Ovary (tissue), 3 donors: Measurements from ENCODE around the gene HK1.

Experiments
- POLR2A ChIP-seq: fragments of 450-650 bp; IDR thresholded peaks from one replicate; pipeline ENCODE4 v1.6.1; 2017; ENCODE audit warnings: antibody characterized with exemption, mild to moderate bottlenecking, moderate library complexity
- TF ChIP-seq, protein P1 (sequence below), 3 donors: fragments of 450-650 bp in 2 of 3; fragments of 200-600 bp in 1 of 3; IDR thresholded peaks; one replicate each; pipeline versions ENCODE4 v1.5.1 to v1.8.0; 2016 to 2022; ENCODE audit warnings: antibody characterized with exemption in 3 of 3, mild to moderate bottlenecking in 1 of 3
- donor health status: DM: no; HTN: no; CAD: no.

DNA sequence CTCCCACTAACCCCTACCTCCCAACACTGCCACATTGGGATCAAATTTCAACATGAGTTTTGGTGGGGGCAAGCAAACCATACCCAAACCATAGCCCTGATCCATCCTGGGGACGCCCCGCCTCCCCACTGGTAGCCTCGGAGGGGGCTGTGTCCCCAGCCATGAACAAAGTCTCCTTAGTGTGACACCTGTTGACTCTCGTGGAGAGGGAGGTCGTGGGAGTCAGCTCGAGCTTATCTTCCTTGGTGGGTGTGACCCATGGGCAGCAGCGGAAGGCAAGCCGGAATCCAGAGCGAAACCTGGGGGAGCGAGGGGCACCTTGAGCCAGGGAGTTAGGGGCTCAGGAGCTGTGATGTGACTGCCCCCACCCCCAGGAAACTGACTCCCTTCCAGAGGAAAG is 126.5 kb downstream of the HK1 start:
- TF ChIP-seq, protein P1, sequence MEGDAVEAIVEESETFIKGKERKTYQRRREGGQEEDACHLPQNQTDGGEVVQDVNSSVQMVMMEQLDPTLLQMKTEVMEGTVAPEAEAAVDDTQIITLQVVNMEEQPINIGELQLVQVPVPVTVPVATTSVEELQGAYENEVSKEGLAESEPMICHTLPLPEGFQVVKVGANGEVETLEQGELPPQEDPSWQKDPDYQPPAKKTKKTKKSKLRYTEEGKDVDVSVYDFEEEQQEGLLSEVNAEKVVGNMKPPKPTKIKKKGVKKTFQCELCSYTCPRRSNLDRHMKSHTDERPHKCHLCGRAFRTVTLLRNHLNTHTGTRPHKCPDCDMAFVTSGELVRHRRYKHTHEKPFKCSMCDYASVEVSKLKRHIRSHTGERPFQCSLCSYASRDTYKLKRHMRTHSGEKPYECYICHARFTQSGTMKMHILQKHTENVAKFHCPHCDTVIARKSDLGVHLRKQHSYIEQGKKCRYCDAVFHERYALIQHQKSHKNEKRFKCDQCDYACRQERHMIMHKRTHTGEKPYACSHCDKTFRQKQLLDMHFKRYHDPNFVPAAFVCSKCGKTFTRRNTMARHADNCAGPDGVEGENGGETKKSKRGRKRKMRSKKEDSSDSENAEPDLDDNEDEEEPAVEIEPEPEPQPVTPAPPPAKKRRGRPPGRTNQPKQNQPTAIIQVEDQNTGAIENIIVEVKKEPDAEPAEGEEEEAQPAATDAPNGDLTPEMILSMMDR (IDR thresholded peaks at IDR 0.05) = no peak
- TF ChIP-seq POLR2A = no peak
